T-helper 2 cell treated with Interferon-gamma antibody and Interleukin-4, amounts not matched to agents 100 ng/mL and 5 ng/mL, for 36 hours (primary cell): ENCODE measurements around the gene CLCA2. TPM values are rescaled to one million over a fixed set of nuclear protein-coding genes. Genes with fewer than 3 reads are reported as not detected.

Experiments used
- intact Hi-C: fragments of 100-400 bp; cut with micrococcal nuclease; formaldehyde crosslinking; loops from one replicate; pipeline ENCODE4 v1.15.1; 2023
- total RNA-seq: library from RNA; stranded (reverse); gene quantifications from 2 replicates; pipeline ENCODE4 v1.2.3, GENCODE V29; 2022

Gene CLCA2, protein sequence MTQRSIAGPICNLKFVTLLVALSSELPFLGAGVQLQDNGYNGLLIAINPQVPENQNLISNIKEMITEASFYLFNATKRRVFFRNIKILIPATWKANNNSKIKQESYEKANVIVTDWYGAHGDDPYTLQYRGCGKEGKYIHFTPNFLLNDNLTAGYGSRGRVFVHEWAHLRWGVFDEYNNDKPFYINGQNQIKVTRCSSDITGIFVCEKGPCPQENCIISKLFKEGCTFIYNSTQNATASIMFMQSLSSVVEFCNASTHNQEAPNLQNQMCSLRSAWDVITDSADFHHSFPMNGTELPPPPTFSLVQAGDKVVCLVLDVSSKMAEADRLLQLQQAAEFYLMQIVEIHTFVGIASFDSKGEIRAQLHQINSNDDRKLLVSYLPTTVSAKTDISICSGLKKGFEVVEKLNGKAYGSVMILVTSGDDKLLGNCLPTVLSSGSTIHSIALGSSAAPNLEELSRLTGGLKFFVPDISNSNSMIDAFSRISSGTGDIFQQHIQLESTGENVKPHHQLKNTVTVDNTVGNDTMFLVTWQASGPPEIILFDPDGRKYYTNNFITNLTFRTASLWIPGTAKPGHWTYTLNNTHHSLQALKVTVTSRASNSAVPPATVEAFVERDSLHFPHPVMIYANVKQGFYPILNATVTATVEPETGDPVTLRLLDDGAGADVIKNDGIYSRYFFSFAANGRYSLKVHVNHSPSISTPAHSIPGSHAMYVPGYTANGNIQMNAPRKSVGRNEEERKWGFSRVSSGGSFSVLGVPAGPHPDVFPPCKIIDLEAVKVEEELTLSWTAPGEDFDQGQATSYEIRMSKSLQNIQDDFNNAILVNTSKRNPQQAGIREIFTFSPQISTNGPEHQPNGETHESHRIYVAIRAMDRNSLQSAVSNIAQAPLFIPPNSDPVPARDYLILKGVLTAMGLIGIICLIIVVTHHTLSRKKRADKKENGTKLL
- not detected in 2 replicates for total RNA-seq

DNA sequence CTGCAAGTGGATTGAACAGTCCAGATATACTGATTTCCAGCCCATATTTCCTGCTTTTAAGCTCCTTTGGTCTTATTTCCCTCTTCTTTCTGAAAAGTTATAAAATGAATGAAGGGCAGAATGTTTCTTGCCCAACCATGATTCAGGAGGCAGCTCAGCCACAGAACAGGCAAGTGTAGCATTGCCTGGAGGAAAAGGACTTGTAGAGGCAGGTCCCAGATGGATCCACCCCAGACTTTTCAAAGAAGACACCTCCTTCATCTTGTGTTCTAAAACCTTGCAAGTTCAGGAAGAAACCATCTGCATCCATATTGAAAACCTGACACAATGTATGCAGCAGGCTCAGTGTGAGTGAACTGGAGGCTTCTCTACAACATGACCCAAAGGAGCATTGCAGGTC lies at the start of gene CLCA2:
TSS of gene CLCA2 (plus strand) at position 299 of the 400 bp plus-strand sequence. CDS start at position 376, 77 bp downstream.
- intact Hi-C loops, result no loop called here

DNA sequence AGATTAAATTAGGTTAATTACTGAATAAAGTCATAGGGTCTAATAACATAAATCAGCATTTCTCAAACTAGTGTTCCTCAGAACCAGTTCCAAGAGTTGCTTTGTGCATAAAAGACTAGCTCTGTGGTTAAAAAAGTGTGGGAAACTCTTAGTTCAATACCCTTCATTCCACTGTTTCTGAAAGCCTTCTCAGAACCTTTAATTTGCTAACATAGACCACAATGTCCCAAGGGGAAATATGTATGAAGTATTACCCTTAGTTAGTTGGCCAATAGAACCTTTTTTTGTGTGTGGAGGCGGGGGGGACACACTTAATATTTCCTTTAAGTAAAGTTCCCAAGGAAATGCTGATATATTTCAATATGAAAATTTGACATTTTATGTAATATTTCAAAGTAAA lies 48.3 kb upstream of the CLCA2 start:
- intact Hi-C loops, result no loop called here

DNA sequence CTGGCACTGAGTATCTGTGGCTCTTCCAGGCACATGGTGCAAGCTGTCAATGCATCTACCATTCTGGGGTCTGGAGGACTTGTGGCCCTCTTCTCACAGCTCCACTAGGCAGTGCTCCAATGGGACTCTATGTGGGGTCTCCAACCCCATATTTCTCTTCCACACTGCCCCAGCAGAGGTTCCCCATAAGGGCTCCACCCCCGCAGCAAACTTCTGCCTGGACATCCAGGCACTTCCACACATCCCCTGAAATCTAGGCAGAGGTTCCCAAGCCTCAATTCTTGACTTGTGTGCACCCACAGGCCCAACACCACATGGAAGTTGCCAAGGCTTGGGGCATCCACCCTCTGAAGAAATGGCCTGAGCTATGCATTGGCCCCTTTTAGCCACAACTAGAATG lies 46.6 kb upstream of the CLCA2 start:
- intact Hi-C loops, result no loop called here

DNA sequence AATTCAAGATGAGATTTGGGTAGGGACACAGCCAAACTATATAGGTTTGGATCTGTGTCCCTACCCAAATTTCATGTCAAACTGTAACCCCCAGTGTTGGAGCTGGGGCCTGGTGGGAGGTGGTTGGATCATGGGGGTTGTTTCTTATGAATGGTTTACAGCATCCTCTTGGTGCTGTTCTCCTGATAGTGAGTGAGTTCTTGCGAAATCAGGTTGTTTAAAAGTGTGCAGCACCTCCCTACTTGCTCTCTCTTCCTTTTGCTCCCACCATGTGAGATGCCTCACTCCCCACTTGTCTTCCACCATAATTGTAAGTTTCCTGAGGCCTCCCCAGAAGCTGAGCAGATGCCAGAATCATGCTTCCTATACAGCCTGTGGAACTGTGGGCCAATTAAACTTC lies 45.2 kb upstream of the CLCA2 start:
- intact Hi-C loops, result no loop called here

DNA sequence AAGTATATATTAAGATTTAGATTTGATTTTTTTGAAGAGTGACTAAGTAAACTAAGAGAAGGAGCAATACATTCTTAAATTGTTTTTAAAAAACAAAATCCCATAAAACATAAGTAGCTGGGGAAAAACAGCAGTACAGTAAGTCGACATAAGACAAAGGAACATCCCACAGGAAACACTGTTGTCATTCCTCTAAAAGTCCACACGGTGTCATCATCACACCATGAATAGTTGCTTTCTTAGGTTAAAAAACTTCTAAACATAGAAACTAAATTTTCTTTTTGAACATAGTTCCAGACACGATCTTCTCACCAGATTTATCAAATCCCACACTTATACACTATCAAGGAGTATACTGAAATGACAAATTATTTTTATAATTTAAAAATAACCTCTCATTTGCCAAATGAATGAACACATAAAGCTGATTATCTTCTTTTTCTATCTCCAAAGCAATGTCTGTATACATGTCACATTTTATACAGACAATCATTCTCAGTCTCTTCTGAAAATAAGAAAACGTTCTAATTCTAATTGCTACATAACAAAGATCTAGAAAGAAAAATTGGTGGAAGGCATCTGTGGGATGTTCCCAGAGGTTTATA lies 43.6 kb upstream of the CLCA2 start:
- intact Hi-C loops, result loop anchor here (1.0 to 5.0 kb wide), 6 partner anchors 16 to 532 kb away; partner anchors contain the start of genes HS2ST1, ODF2L and SELENOF

DNA sequence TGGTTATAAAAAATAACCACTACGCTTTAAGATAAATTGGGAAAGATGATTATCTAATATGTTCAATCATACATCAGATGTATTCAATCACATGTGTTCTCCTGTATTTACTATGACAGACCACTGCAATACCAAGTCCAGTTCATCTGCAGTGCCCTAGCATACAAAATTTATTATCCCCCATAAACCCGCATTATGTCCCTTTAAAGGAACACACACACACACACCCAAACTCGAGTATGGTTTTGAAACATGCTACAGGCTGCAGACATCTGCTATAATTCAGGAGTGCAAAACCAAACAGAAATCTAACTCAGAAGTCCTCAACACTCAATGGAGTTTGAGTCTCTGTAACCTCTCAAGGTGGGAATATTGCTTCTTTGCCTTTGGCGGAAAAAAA lies 42.7 kb upstream of the CLCA2 start:
- intact Hi-C loops, result loop anchor here (2.0 to 5.0 kb wide), 4 partner anchors 16 to 531 kb away; partner anchors contain the start of genes HS2ST1, ODF2L and SELENOF

DNA sequence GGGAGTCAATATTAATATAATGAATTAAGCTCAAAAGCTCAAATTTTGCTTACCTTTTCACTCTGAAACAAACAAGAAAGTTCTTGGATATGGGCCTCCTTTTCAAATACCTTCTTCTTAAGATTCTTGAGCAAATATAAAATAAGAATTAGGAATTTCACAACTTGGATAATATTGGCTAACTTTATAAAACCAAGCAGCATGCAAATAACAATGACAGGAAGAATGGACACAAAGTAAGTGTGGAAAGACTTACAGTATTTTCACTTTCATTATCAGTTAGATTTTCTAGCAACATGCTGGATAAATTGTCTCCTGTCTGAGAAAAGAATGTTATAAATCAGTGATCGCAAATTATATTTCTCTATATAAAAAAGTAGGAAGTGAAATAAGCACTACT lies 41.1 kb upstream of the CLCA2 start:
- intact Hi-C loops, result loop anchor here (5.0 kb wide), 3 partner anchors 34 to 529 kb away; partner anchors contain the start of genes HS2ST1 and SELENOF

DNA sequence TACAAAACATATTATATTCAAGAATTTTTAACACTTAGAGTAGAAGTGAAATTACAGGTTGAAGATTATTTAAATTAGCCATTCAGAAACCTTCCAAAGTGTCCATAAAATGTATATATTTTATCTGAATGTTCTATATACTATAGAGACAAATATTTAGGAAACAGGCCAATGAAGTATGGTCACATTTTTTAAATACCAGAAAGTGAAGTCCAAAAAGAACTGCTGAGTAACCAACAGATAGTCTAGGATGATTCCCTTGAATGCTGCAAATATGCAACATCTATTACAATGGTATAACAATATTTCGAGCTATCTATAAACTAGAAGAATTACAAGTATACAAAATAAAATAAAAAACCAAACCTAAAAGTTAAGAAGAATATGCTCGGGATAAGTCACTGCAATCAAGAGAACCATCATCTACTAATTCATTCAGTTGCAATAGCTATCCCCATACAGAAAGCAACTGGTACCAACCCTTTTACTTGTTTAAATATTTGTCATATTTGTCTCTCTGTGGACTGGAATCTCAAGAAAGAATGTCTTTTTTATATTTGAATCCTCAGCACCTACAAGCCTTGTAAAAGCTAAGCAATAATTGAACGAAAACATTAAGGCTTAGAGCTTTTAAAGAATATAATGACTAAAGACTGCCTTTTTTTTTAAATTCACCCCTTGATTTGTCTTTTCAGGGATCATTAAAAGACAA lies 35.9 kb upstream of the CLCA2 start:
- intact Hi-C loops, result loop anchor here (5.0 kb wide), 1 partner anchor 944 kb away; no protein-coding TSS in a partner anchor

DNA sequence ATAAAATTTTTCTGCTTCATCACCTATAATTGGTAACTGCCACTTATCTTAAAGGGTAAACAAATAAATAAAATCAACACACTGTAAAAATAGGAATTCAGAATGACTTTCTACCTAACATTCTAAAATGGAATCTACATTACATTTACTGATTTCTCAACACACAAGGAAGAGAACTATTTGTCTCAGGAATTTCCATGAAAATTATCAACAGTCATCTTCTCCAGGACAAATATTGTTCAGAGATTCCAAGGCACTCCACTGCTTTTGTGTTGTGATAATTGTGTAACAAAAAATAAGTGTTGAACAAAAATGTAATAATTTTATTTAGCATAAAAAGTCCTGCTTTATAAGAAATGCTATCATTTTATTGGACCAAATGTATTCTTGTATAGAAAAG lies 35.2 kb upstream of the CLCA2 start:
- intact Hi-C loops, result loop anchor here (5.0 kb wide), 1 partner anchor 944 kb away; no protein-coding TSS in a partner anchor

DNA sequence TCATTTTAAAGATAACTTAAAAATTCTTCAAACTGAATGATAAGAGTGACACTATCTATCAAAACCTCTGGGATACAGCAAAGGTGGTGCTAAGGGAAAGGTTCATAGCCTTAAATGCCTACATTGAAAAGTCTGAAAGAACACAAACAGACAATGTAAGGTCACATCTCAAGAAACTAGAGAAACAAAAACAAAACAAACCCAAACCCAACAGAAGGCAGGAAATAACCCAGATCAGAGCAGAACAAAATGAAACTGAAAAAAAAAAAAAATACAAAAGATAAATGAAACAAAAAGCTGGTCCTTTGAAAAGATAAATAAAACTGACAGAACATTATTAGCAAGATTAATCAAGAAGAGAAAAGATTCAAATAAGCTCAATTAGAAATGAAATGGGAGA lies 34.7 kb upstream of the CLCA2 start:
- intact Hi-C loops, result loop anchor here (5.0 kb wide), 1 partner anchor 943 kb away; no protein-coding TSS in a partner anchor

DNA sequence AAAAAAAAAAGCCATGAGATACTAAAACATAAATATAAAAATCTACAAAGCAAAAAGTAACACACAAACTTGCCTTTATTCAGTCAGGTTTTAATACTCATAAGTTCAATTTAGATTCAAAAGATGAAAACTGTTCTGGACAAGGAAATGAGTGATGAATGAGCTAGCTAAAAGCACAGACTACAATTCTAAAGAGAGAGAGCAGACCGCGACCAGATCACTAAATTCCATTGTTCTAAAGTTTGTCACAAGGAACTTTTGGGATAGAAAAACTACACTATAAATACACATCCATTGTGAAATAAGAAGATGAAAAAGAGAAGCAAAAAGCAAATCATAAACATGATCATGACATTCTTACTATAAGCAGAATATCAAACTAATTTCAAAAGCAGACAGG lies 29.6 kb upstream of the CLCA2 start:
- intact Hi-C loops, result loop anchor here (5.0 to 10.0 kb wide), 2 partner anchors 1008 to 1120 kb away; partner anchors contain the start of gene BCL10

DNA sequence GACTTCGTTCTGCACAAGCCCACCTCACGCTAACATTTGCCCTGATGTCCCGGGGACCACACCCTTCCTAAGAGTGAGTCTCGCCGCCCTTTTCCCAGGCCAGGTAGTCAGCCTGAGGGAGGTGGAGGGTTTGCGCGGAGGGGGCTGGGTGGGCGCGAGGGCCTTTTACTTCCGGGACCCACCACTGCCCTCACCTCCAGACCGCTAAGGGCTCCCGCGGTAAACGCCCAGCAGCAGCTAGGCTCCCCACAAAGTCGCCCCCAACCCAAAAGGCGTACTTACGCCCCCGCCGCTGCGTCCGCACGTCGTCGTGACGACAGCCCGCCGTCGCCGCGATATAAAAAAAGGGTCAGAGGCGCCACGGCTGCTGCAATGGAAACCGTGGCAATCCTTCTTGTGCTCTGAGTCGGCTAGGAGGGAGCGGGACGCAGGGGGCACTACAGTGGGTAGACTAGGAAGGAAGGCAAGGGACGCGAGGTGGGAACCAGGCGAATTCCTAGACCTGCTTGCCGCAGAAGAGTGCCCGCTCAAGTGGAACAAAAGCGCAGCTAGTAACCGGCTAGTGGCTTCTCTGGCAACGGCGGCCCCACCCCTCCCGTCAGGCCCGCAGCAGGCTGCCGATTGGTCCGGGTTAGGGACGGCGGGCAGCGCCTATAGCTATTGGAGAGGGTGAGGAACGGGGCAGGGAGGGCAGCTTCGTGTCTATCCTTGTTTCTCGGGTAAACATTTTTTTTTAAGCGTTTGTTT lies 28.0 kb upstream of the CLCA2 start, which contains the start of gene ODF2L:
TSS of gene ODF2L (minus strand) at position 573 of the 747 bp plus-strand sequence. CDS start 9,296 bp downstream, outside the sequence.
- intact Hi-C loops, result loop anchor here (1.0 to 10.0 kb wide), 7 partner anchors 15 to 1121 kb away; partner anchors contain the start of genes BCL10, HS2ST1, SELENOF and SH3GLB1

DNA sequence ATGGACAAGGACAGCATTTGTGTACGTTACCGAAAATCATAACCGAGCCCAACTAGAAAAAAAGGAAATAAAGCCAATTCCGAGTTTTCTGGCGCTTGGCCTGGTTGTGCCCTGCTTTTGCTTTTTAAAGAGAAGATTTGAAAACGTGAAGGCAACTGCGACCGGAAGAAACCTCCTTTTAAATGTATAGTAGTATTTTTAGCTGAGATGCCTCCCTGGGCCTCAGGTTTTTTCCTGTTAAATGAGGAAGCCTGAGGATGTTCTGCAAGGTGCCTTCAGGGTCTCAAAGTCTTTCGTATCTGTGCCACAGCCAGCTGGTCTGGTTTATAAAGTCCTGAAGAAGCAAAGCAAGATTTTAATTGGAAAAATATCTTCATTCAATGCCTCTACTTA lies 27.5 kb upstream of the CLCA2 start:
- intact Hi-C loops, result loop anchor here (1.0 to 10.0 kb wide), 7 partner anchors 16 to 1122 kb away; partner anchors contain the start of genes BCL10, HS2ST1, SELENOF and SH3GLB1

DNA sequence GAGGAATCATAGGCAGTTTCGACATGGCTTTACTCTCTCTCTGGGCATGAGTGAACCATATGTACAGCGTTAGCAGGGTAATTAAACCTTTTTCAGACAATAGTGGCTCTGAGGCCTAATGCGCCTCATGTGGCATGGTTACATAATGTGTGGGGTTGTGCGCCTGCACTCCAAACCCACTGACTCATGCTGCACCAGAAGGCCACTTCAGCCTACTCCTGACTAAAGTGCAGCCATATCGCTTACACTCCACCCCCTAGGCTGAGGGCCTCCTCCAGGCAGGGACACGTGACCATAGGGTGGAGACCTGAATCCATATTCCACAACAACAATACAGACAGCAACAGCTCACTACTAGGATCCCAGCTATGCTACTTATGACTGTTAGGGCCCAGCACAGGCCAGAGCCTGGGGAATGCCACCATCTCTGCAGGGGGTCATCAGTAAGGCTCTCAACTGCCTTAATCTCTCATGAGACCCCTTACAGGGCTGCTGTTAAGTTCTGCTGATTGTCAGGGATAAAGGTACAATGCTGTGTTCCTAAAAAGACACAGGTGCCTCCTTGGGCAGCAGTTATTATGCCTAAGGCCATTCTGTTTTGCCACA lies 14.5 kb upstream of the CLCA2 start:
- intact Hi-C loops, result no loop called here

DNA sequence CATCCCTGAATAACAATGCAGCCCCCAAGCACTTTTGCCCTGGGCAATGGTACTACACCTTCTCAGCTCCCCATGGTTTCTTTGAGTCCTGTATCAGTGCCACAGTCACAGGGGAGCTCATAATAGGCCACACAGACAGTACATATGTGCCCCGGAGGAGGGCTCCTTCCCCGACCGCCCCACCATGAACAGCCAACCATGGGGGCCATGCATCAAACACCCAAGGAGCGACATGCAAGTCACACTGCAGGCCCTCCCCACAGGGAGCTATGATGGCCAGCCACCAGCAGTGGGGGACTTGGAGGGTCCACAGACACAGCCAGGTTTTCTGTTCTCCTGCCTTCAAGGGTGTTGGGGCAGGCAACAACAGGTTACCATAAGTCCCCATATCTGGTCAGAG lies 13.1 kb upstream of the CLCA2 start:
- intact Hi-C loops, result no loop called here

DNA sequence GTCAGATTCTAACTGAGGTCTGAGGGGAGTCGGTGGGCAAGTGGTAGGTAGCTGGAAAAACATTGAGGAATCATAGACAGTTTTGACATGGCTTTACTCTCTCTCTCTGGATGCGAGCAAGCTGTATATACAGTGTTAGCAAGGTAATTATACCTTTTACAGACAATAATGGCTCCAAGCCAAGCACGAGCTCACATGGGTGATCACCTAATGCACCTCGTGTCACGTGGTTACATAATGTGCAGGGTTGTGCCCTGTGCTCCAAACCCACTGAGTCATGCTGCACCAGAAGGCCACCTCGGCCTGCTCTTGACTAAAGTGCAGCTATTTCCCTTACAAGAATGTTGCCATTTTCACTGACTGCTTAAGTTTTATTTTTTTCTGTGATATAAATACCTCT lies 7.6 kb upstream of the CLCA2 start:
- intact Hi-C loops, result loop anchor here (5.0 kb wide), 1 partner anchor 34 kb away; no protein-coding TSS in a partner anchor

DNA sequence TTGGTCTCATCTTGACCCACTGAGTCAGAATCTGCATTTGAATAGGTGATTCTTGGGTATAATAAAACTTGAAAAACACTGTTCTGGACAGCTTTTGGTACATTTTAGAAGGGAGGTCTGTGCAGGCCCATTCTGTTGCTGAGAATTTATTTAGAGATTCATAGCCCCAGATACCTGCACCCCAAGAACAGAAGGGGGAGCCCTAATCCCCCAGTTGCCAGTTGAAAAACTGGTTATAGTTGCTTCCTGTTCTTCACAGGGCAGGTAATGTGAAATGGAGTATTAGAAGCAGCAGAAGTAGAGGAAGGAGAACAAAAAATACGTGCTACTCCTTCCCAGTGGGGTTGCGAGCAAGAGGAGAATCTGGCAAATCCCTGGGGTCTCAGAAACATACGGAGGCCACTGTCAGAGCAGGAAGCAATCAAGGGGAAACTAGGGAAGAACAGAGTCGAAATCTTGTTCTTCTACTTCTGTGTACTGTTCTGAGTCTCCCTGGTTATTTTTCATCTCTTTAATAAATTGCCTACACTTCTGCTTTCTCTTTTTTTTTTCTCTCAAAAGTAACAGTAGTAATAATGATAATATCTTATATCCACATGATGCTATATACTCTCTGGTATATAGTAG lies 4.6 kb upstream of the CLCA2 start:
- intact Hi-C loops, result loop anchor here (1.0 to 5.0 kb wide), 3 partner anchors 37 to 89 kb away; no protein-coding TSS in a partner anchor

DNA sequence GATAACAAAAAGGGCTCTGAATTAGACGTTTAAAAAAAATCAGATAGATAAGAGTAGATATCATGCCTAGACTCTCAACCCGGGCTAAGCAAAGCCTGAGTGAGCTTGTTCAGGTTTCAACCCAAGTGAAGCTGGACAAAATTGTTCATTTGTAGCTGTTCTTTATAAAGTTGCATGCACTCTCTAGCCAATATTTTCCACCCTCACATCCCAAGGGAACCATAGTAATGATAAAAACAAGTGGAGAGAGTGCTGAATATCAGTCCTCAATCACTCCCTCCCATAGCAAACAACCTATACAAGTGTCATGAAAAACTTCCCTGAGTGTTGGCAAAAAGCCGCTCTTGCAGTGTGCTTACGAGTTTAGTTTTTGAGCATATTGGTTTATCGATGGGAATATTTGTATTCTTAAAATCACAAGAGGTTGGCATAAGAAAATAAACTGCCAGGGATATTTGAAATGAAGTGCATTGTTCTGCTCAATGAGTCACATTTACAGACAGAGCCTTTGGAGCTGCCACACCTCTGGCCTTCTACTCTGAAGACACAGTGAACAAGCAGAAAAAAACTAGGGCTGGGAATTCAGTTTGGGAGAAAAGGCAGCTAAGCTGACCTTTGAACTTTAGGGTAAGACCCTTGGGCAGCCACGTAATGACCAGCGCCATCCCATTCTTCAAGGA lies 2.2 kb upstream of the CLCA2 start:
- intact Hi-C loops, result no loop called here
